K562 (cell line): ENCODE data around the gene ELOB. TPM values are rescaled to one million over a fixed set of nuclear protein-coding genes. Genes with fewer than 3 reads are reported as not detected.
A peak's percentile ranks its signal among the peaks of the same experiment; 100 is the strongest.

Experiments used
- ATAC-seq: fragments of 200-7000 bp; cut with Tn5 transposase; 3 replicates; pipeline ENCODE4 v1.9.1; 2020; ENCODE audit warnings: moderate library complexity
- BruUV-seq: library from RNA; stranded (reverse); fragments of 400-500 nt; replicated peaks from 2 replicates; lab custom pipeline; 2021; lab: Mats Ljungman, UMichigan
- CTCF ChIA-PET: fragments of 300-600 bp; formaldehyde crosslinking; extraction: SDS; loops from one replicate; lab custom pipeline; 2021; ENCODE audit warnings: low intra/inter-chr PET ratio; lab: Yijun Ruan, JAX
- POLR2A ChIA-PET: fragments of 300-600, 350-650 bp; sonication (Branson Sonifier 250); formaldehyde crosslinking; extraction: SDS; loops from one replicate; lab custom pipeline; 2021; ENCODE audit warnings: antibody characterized with exemption, inconsistent platforms; lab: Yijun Ruan, JAX
- DNase-seq, 4 experiments: peaks; one replicate each; pipeline versions ENCODE4 v3.0.0 to v3.0.0-alpha.2; 2011 to 2018; ENCODE audit warnings: low spot score in 3 of 4, mixed read lengths in 3 of 4; ENCODE audit errors: extremely low read depth in 1 of 4
- FAIRE-seq: peaks from 2 replicates; lab custom pipeline; 2011; peaks lifted over from hg19 to GRCh38; lab: Jason Lieb, UNC
- H2AFZ ChIP-seq: 2 replicates; pipeline ENCODE4 v1.6.0; 2011; ENCODE audit warnings: low read depth, low read length, control low read depth, inconsistent platforms
- H3K27ac ChIP-seq: fragments of 200-600 bp; 3 replicates; pipeline ENCODE4 v1.8.0; 2011; ENCODE audit warnings: low read depth, mild to moderate bottlenecking, control low read depth, inconsistent platforms, low read length, moderate library complexity, mixed read lengths; ENCODE audit errors: extremely low read depth
- H3K27me3 ChIP-seq, 2 experiments: fragments of 300-600 bp in 1 of 2; 2 replicates in 1 of 2; 3 replicates in 1 of 2; pipeline versions ENCODE4 v1.6.0 to v1.8.0; 2011; ENCODE audit warnings: inconsistent platforms in 2 of 2, low read length in 2 of 2, mild to moderate bottlenecking in 1 of 2, mixed read lengths in 1 of 2, moderate library complexity in 1 of 2; ENCODE audit not compliant: control insufficient read depth in 2 of 2, insufficient read depth in 2 of 2
- H3K36me3 ChIP-seq: fragments of 300-600 bp; 3 replicates; pipeline ENCODE4 v1.8.0; 2011; ENCODE audit warnings: mild to moderate bottlenecking, low read length, inconsistent platforms; ENCODE audit not compliant: control insufficient read depth, insufficient read depth
- H3K4me1 ChIP-seq, 2 experiments: fragments of 200-600 bp in 1 of 2; replicated peaks in 1 of 2; 2 replicates in 1 of 2; 3 replicates in 1 of 2; pipeline versions ENCODE4 v1.5.1 to v1.8.0; 2011; ENCODE audit warnings: inconsistent platforms in 2 of 2, low read length in 2 of 2, mild to moderate bottlenecking in 1 of 2, mixed read lengths in 1 of 2, moderate library complexity in 1 of 2; ENCODE audit not compliant: control insufficient read depth in 2 of 2, insufficient read depth in 2 of 2
- H3K4me2 ChIP-seq: 2 replicates; pipeline ENCODE4 v1.6.1; 2011; ENCODE audit warnings: low read length, control low read depth, inconsistent platforms, mixed read lengths; ENCODE audit not compliant: insufficient read depth
- H3K4me3 ChIP-seq: fragments of 200-600 bp; sonication (generic), shearing (Covaris generic); 2 replicates; pipeline ENCODE4 v1.5.1; 2016; ENCODE audit warnings: control low read depth, inconsistent platforms
- H3K79me2 ChIP-seq: fragments of 200-600 bp; 3 replicates; pipeline ENCODE4 v1.8.0; 2011; ENCODE audit warnings: low read length, inconsistent platforms; ENCODE audit not compliant: control insufficient read depth, insufficient read depth
- H3K9ac ChIP-seq, 2 experiments: 2 replicates each; pipeline versions ENCODE4 v1.6.0 to v1.6.1; 2011; ENCODE audit warnings: low read depth in 2 of 2, low read length in 2 of 2, control low read depth in 1 of 2, inconsistent platforms in 1 of 2, mild to moderate bottlenecking in 1 of 2, mixed read lengths in 1 of 2; ENCODE audit not compliant: insufficient read depth in 1 of 2
- H3K9me1 ChIP-seq: one replicate; pipeline ENCODE4 v1.6.0; 2011; ENCODE audit warnings: inconsistent platforms, mild to moderate bottlenecking, low read length, moderate library complexity; ENCODE audit not compliant: control insufficient read depth, insufficient read depth
- H3K9me3 ChIP-seq: replicated peaks from 2 replicates; pipeline ENCODE4 v1.5.1; 2011; ENCODE audit warnings: low read depth, low read length, inconsistent platforms; ENCODE audit not compliant: control insufficient read depth, insufficient read depth
- H4K20me1 ChIP-seq: replicated peaks from 2 replicates; pipeline ENCODE4 v1.6.1; 2011; ENCODE audit warnings: low read length, inconsistent platforms, mixed read lengths; ENCODE audit not compliant: control insufficient read depth, insufficient read depth
- CTCFL ChIP-seq: IDR thresholded peaks from 2 replicates; pipeline ENCODE4 v1.6.1; 2011; ENCODE audit warnings: borderline replicate concordance, low read depth, mild to moderate bottlenecking, moderate library complexity, low read length; ENCODE audit not compliant: insufficient read depth, poor library complexity, severe bottlenecking
- FOXJ3 ChIP-seq: sonication (generic); formaldehyde crosslinking; IDR thresholded peaks from 2 replicates; pipeline ENCODE4 v1.4.0; 2020; ENCODE audit warnings: mild to moderate bottlenecking, missing genetic modification reagents
- HNRNPL ChIP-seq: fragments of 200-400 bp; formaldehyde crosslinking; IDR thresholded peaks from 2 replicates; pipeline ENCODE4 v1.6.1; 2017; ENCODE audit warnings: low read depth, mild to moderate bottlenecking, low read length
- MTA3 ChIP-seq: fragments of 450-650 bp; formaldehyde crosslinking; IDR thresholded peaks from 2 replicates; pipeline ENCODE4 v1.6.1; 2017; ENCODE audit warnings: mild to moderate bottlenecking, borderline replicate concordance
- MTF1 ChIP-seq: fragments of 250-450 bp; sonication (Bioruptor Pico); IDR thresholded peaks from 2 replicates; pipeline ENCODE4 v1.9.0; 2021; ENCODE audit warnings: moderate library complexity, mild to moderate bottlenecking, inconsistent platforms, borderline replicate concordance
- PCBP2 ChIP-seq: fragments of 200-400 bp; formaldehyde crosslinking; IDR thresholded peaks from 2 replicates; pipeline ENCODE4 v1.6.1; 2018; ENCODE audit warnings: low read length, low read depth, mild to moderate bottlenecking, moderate library complexity; ENCODE audit not compliant: poor library complexity, severe bottlenecking
- SFPQ ChIP-seq: fragments of 200-400 bp; formaldehyde crosslinking; IDR thresholded peaks from 2 replicates; pipeline ENCODE4 v1.6.1; 2017; ENCODE audit warnings: mild to moderate bottlenecking, low read depth, low read length, moderate library complexity
- SMARCA5 ChIP-seq: fragments of 450-650 bp; IDR thresholded peaks from 2 replicates; pipeline ENCODE4 v1.6.1; 2016
- U2AF1 ChIP-seq: fragments of 200-400 bp; formaldehyde crosslinking; optimal IDR thresholded peaks from 2 replicates; pipeline ENCODE3; 2017; ENCODE audit warnings: mild to moderate bottlenecking, low read depth, low read length, moderate library complexity
- ZNF140 ChIP-seq: fragments of 250-450 bp; sonication (Bioruptor Pico); IDR thresholded peaks from 2 replicates; pipeline ENCODE4 v1.8.0; 2021; ENCODE audit warnings: moderate library complexity, mild to moderate bottlenecking, inconsistent platforms
- ZNF384 ChIP-seq: IDR thresholded peaks from 2 replicates; pipeline ENCODE4 v1.6.1; 2012; ENCODE audit warnings: low read depth, low read length, improper control_type of control experiment
- ZNF445 ChIP-seq: fragments of 250-450 bp; sonication (Bioruptor Pico); IDR thresholded peaks from 2 replicates; pipeline ENCODE4 v1.4.0; 2020; ENCODE audit warnings: low read depth, mild to moderate bottlenecking, moderate library complexity
- ZNF696 ChIP-seq: fragments of 250-450 bp; sonication (Bioruptor Pico); conservative IDR thresholded peaks from 2 replicates; pipeline ENCODE4 v1.4.0; 2020; ENCODE audit warnings: mild to moderate bottlenecking, moderate library complexity
- WGBS: fragments of 100-300 bp; shearing (Covaris generic); methylation state at CpG from one replicate; pipeline ENCODE4 v1.1.6; 2016; ENCODE audit warnings: low coverage, mixed read lengths; ENCODE audit not compliant: insufficient coverage; ENCODE audit errors: missing lambda C conversion rate; 5-methylcytosine and 5-hydroxymethylcytosine counted together
- in situ Hi-C: fragments of 300-500 bp; cut with MboI; formaldehyde crosslinking; loops from 4 replicates; pipeline ENCODE4 v1.15.0; 2018; ENCODE audit warnings: inconsistent platforms, mixed read lengths
- intact Hi-C: fragments of 100-400 bp; cut with micrococcal nuclease; formaldehyde crosslinking; loops from 2 replicates; pipeline ENCODE4 v1.14.2; 2022
- polyA plus RNA-seq, 8 experiments: library from polyadenylated mRNA; depleted of rRNA in 4 of 8; stranded (reverse) in 5 of 8; unstranded in 3 of 8; fragments of >200 nt; fragmentation: Nextera tagmentation in 2 of 8; fragmentation: Illumina TruSeq in 1 of 8; extraction: Ambion mirVana in 2 of 8; extraction: Trizol in 1 of 8; gene quantifications; 2 replicates each; pipeline versions ENCODE4 v1.2.1 to v1.2.3, GENCODE V29; 2011 to 2014; ENCODE audit warnings: inconsistent platforms in 1 of 8, missing spikeins in 1 of 8
- total RNA-seq, 7 experiments: library from RNA; depleted of rRNA in 6 of 7; stranded (reverse); fragments of >200 nt in 6 of 7; fragmentation: Illumina TruSeq in 2 of 7; extraction: Trizol in 2 of 7; gene quantifications; 2 replicates each; pipeline versions ENCODE4 v1.2.1 to v1.2.3, GENCODE V29; 2011 to 2021; ENCODE audit warnings: low replicate concordance in 1 of 7
- TF ChIP-seq, protein P1 (sequence below): fragments of 450-650 bp; IDR thresholded peaks from 2 replicates; pipeline ENCODE4 v1.6.1; 2016; ENCODE audit warnings: low read depth, mild to moderate bottlenecking, moderate library complexity

Gene ELOB
- total and polyA plus RNA-seq, 9 of the 15 experiments (the other 6 are each of a cell fraction or from before 2014, with no cell fraction given), result 63.2 to 791 (median 237) TPM

- TF ChIP-seq SFPQ (no peak), HNRNPL (no peak)
Observed at GRCh38 chr16:2784358-2785100, 7.4 kb upstream of the ELOB start (continued).

DNA sequence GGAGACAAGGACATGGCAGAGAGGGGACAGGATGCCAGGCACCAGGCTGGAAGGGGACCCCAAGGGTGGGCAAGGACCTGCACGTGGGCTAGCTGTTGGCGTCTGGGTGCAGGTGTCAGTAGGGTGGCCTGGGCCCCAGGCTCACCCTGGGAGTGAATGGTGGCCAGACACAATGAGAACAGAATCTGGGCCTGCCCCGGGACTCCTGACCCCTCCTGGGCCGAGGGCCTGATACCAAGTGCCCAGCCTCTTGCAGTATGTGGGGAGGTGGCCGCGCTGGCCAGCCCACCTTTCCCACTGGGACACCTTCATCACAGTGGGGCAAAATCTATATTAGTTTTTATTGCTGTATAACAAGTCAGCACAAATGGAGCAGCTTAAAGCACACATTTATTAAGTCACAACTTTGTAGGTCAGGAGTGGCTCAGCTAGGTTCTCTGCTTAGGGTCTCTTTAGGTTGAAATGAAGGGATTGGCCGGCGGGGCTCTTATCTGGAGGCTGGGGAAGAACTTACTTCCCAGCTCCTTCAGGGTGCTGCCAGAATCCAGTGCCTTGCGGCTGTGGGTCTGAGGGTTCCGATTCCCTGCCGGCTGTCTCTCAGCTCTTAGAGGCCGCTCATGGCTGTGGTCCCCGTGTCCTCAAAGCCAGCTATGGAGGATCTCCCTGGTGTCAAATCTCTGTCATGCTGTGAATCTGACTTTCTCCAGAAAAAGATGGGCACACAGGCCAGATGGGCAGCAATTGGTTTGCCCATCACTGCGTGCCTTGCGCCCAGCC is 6.7 kb upstream of the ELOB start:
- H3K9me1 ChIP-seq, result no peaks in the 10 kb centered on the region
- H3K27ac ChIP-seq, result no peak overlapping the region
- DNase-seq (no peak), ATAC-seq (no peak), FAIRE-seq (no peak)
- ChIA-PET POLR2A (interaction anchor here (1.2 to 2.4 kb wide), 4 partner anchors 10 to 30 kb away, joined by 3 to 10 read pairs (median 7); no protein-coding TSS in a partner anchor), CTCF (no interaction called here)
- intact Hi-C loops (no loop called here), in situ Hi-C loops (no loop called here)
- no TSS peak for BruUV-seq
- no peaks in the 10 kb centered on the region for H3K36me3 ChIP-seq
- H3K4me1 ChIP-seq, result peaks cover 4 to 37% of the 10 kb centered on the region in 2 experiments; a peak in 4 of 5 replicates
- peaks cover 0 to 7% of the 10 kb centered on the region in 2 experiments; a peak in 2 of 5 replicates for H3K27me3 ChIP-seq
- no peak overlapping the region for H3K4me3 ChIP-seq
- peak overlapping the region in 1 of 2 experiments; percentile 43; a peak in 2 of 4 replicates for H3K9ac ChIP-seq
- no peaks in the 10 kb centered on the region for H4K20me1 ChIP-seq
- no peaks in the 10 kb centered on the region for H3K79me2 ChIP-seq
- no peaks in the 10 kb centered on the region for H3K9me3 ChIP-seq
- WGBS, result 49% methylated on average over 14 of the region's 15 CpGs
- H3K4me2 ChIP-seq, result no peak overlapping the region
- no peak overlapping the region for H2AFZ ChIP-seq
- no peak for TF ChIP-seq SMARCA5
- TF ChIP-seq ZNF445 (CRISPR knock-in tag), result no peak
- TF ChIP-seq, protein P1, sequence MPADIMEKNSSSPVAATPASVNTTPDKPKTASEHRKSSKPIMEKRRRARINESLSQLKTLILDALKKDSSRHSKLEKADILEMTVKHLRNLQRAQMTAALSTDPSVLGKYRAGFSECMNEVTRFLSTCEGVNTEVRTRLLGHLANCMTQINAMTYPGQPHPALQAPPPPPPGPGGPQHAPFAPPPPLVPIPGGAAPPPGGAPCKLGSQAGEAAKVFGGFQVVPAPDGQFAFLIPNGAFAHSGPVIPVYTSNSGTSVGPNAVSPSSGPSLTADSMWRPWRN, result no peak
- TF ChIP-seq CTCFL, result no peak
- TF ChIP-seq PCBP2, result no peak
- no peak for TF ChIP-seq ZNF696
- TF ChIP-seq MTF1, result no peak
- TF ChIP-seq U2AF1, result no peak
- no peak for TF ChIP-seq MTA3
- TF ChIP-seq FOXJ3 (CRISPR knock-in tag), result no peak
- TF ChIP-seq ZNF384, result no peak
- no peak for TF ChIP-seq ZNF140
